Central memory CD4-positive, alpha-beta T cell (primary cell): ENCODE results near the gene RFLNA.

ENCODE experiments used
- DNase-seq: peaks from one replicate; pipeline ENCODE4 v3.0.0; 2022
- total RNA-seq, 3 experiments: gene quantifications; one replicate each; lab custom pipeline; 2026; lab: John Stamatoyannopoulos, UW

The RFLNA gene
- 0 to 0.07 (median 0) reads per million in 3 experiments for total RNA-seq

- DNase-seq, result no peak
Observed at GRCh38 chr12:124294780-124295341, at the start of gene RFLNA. Gene RFLNA, plus strand, starts transcription at chr12:124295093. Its CDS starts 337 bp downstream, at chr12:124295430.

GRCh38 chr12:124247331-124247730 lies 47.6 kb upstream of the RFLNA start:
- DNase-seq, result no peak

- DNase-seq, result no peak
Observed at GRCh38 chr12:124248941-124249825, 45.7 kb upstream of the RFLNA start.

GRCh38 chr12:124251186-124251585 lies 43.7 kb upstream of the RFLNA start:
- DNase-seq, result no peak

- no peak for DNase-seq
Observed at GRCh38 chr12:124252964-124253363, 41.9 kb upstream of the RFLNA start.

- DNase-seq, result no peak
Observed at GRCh38 chr12:124254126-124254525, 40.8 kb upstream of the RFLNA start.

- DNase-seq, result no peak
Observed at GRCh38 chr12:124259154-124260066, 35.5 kb upstream of the RFLNA start.

- DNase-seq, result no peak
Observed at GRCh38 chr12:124261885-124262284, 33.0 kb upstream of the RFLNA start.

GRCh38 chr12:124264089-124264795 lies 30.7 kb upstream of the RFLNA start:
- DNase-seq, result no peak

GRCh38 chr12:124264879-124265278 lies 30.0 kb upstream of the RFLNA start:
- DNase-seq, result no peak

GRCh38 chr12:124267205-124267778 lies 27.6 kb upstream of the RFLNA start:
- no peak for DNase-seq

GRCh38 chr12:124270671-124271070 lies 24.2 kb upstream of the RFLNA start:
- DNase-seq, result no peak

GRCh38 chr12:124273630-124274029 lies 21.3 kb upstream of the RFLNA start:
- no peak for DNase-seq

GRCh38 chr12:124276337-124276736 lies 18.6 kb upstream of the RFLNA start:
- no peak for DNase-seq

- no peak for DNase-seq
Observed at GRCh38 chr12:124277394-124278241, 17.3 kb upstream of the RFLNA start.

GRCh38 chr12:124278389-124279101 lies 16.3 kb upstream of the RFLNA start:
- DNase-seq, result no peak

- DNase-seq, result no peak
Observed at GRCh38 chr12:124279315-124279714, 15.6 kb upstream of the RFLNA start.

- no peak for DNase-seq
Observed at GRCh38 chr12:124279846-124280360, 15.0 kb upstream of the RFLNA start.

GRCh38 chr12:124281309-124281708 lies 13.6 kb upstream of the RFLNA start:
- no peak for DNase-seq

- DNase-seq, result no peak
Observed at GRCh38 chr12:124282287-124282686, 12.6 kb upstream of the RFLNA start.
